B cell (primary cell): ENCODE measurements around the gene TDRD12. TPM values are rescaled to one million over a fixed set of nuclear protein-coding genes. Genes with fewer than 3 reads are reported as not detected.
"Not testable (repeated sequence)": the region's sequence is repeated elsewhere in the genome, so short reads cannot be mapped to it uniquely, and the experiment has no call there.

ENCODE experiments used
- ATAC-seq: fragments of 200-7000 bp; cut with Tn5 transposase; one replicate; pipeline ENCODE4 v1.10.0; 2021; ENCODE audit warnings: low read depth, mild to moderate bottlenecking, moderate number of reproducible peaks, moderate library complexity
- CTCF ChIA-PET: fragments of 350-600 bp; sonication (Branson Sonifier 250); formaldehyde crosslinking; loops from one replicate; lab custom pipeline; 2021; ENCODE audit warnings: antibody characterized with exemption, inconsistent platforms; lab: Charles Lee
- POLR2A ChIA-PET: fragments of 350-600 bp; sonication (Branson Sonifier 250); formaldehyde crosslinking; loops from one replicate; lab custom pipeline; 2021; ENCODE audit warnings: antibody characterized with exemption; lab: Charles Lee
- DNase-seq: peaks from one replicate; pipeline ENCODE4 v3.0.0; 2013
- H2AFZ ChIP-seq: 2 replicates; pipeline ENCODE4 v1.6.1; 2012; ENCODE audit warnings: mild to moderate bottlenecking, low read depth, low read length; ENCODE audit not compliant: insufficient read depth, poor library complexity, severe bottlenecking
- H3K27ac ChIP-seq, 2 donors: 1 replicate in 1 of 2; 2 replicates in 1 of 2; pipeline ENCODE4 v1.5.1; 2012 to 2013; ENCODE audit warnings: low read length in 2 of 2, mild to moderate bottlenecking in 2 of 2, moderate library complexity in 1 of 2
- H3K27me3 ChIP-seq, 4 experiments: fragments of 200-600 bp in 1 of 4; sonication (generic) in 1 of 4; replicated peaks in 1 of 4; 1 replicate in 2 of 4; 2 replicates in 2 of 4; pipeline versions ENCODE4 v1.6.1 to v1.7.0; 2013 to 2016; ENCODE audit warnings: low read length in 3 of 4, mild to moderate bottlenecking in 2 of 4, mixed read lengths in 1 of 4, moderate library complexity in 1 of 4; ENCODE audit not compliant: insufficient read depth in 4 of 4, control insufficient read depth in 3 of 4; ENCODE audit errors: control extremely low read depth in 1 of 4
- H3K36me3 ChIP-seq, 2 experiments: replicated peaks in 1 of 2; 1 replicate in 1 of 2; 2 replicates in 1 of 2; pipeline versions ENCODE4 v1.6.1 to v1.7.1; 2013; ENCODE audit warnings: low read length in 1 of 2; ENCODE audit not compliant: insufficient read depth in 2 of 2, control insufficient read depth in 1 of 2; ENCODE audit errors: control extremely low read depth in 1 of 2, extremely low read depth in 1 of 2
- H3K4me1 ChIP-seq, 2 donors: fragments of 200-600 bp in 1 of 2; sonication (generic) in 1 of 2; 1 replicate in 1 of 2; 2 replicates in 1 of 2; pipeline versions ENCODE4 v1.5.1 to v1.6.1; 2013 to 2017; ENCODE audit warnings: low read length in 2 of 2; ENCODE audit not compliant: control insufficient read depth in 2 of 2, insufficient read depth in 2 of 2
- H3K4me2 ChIP-seq: replicated peaks from 2 replicates; pipeline ENCODE3; 2012; ENCODE audit warnings: mild to moderate bottlenecking, low read depth, low read length; ENCODE audit not compliant: poor library complexity, severe bottlenecking
- H3K4me3 ChIP-seq, 5 experiments: fragments of 200-600 bp in 1 of 5; sonication (generic) in 1 of 5; 1 replicate in 3 of 5; 2 replicates in 2 of 5; pipeline versions ENCODE4 v1.5.1 to v1.7.0; 2011 to 2016; ENCODE audit warnings: low read length in 4 of 5, mild to moderate bottlenecking in 4 of 5, low read depth in 2 of 5, control low read depth in 1 of 5, moderate library complexity in 1 of 5; ENCODE audit not compliant: insufficient read depth in 1 of 5; ENCODE audit errors: control extremely low read depth in 1 of 5, extremely low read depth in 1 of 5
- H3K79me2 ChIP-seq: fragments of 200-600 bp; sonication (generic); one replicate; pipeline ENCODE4 v1.6.0; 2016; ENCODE audit warnings: low read length; ENCODE audit not compliant: control insufficient read depth, insufficient read depth
- H3K9ac ChIP-seq: fragments of 200-600 bp; sonication (generic); 2 replicates; pipeline ENCODE4 v1.6.1; 2017; ENCODE audit warnings: mild to moderate bottlenecking, low read length, moderate library complexity
- H3K9me3 ChIP-seq, 3 donors: one replicate each; pipeline versions ENCODE4 v1.6.1 to v1.7.1; 2013; ENCODE audit warnings: low read length in 2 of 3; ENCODE audit not compliant: control insufficient read depth in 2 of 3, insufficient read depth in 1 of 3; ENCODE audit errors: control extremely low read depth in 1 of 3
- H4K20me1 ChIP-seq: 2 replicates; pipeline ENCODE4 v1.6.0; 2012; ENCODE audit warnings: mild to moderate bottlenecking, low read length; ENCODE audit not compliant: insufficient read depth, control insufficient read depth, poor library complexity, severe bottlenecking
- H3K27ac Mint-ChIP-seq: one replicate; pipeline ENCODE4 v1.8.0; 2021; ENCODE audit warnings: mixed read lengths
- H3K27me3 Mint-ChIP-seq: one replicate; pipeline ENCODE4 v1.8.0; 2021; ENCODE audit warnings: mixed read lengths
- H3K4me1 Mint-ChIP-seq: one replicate; pipeline ENCODE4 v1.8.0; 2021; ENCODE audit warnings: mixed read lengths
- H3K4me3 Mint-ChIP-seq: one replicate; pipeline ENCODE4 v1.8.0; 2021; ENCODE audit warnings: mixed read lengths
- H3K9me3 Mint-ChIP-seq: one replicate; pipeline ENCODE4 v1.8.0; 2022; ENCODE audit warnings: mixed read lengths; ENCODE audit not compliant: insufficient read depth
- WGBS: methylation state at CpG from one replicate; pipeline ENCODE4 v1.1.5; 2013; ENCODE audit warnings: missing lambda C conversion rate; ENCODE audit not compliant: insufficient coverage; 5-methylcytosine and 5-hydroxymethylcytosine counted together
- intact Hi-C: fragments of 100-400 bp; cut with micrococcal nuclease; formaldehyde crosslinking; loops from one replicate; pipeline ENCODE4 v1.10.0; 2022
- polyA plus RNA-seq: library from polyadenylated mRNA; depleted of rRNA; stranded (reverse); fragments of >200 nt; gene quantifications from 2 replicates; pipeline ENCODE4 v1.2.3, GENCODE V29; 2012
- total RNA-seq, 2 donors: library from RNA; stranded (reverse); fragments of 120-200 nt in 1 of 2; gene quantifications; 1 replicate in 1 of 2; 2 replicates in 1 of 2; pipeline versions ENCODE4 v1.2.3 to v1.2.4, GENCODE V29; 2013 to 2022

TDRD12 gene
- total and polyA plus RNA-seq, 2 donors (not counting 1 experiment from before 2014, with no cell fraction given) = 0.30 to 1.1 TPM

DNA sequence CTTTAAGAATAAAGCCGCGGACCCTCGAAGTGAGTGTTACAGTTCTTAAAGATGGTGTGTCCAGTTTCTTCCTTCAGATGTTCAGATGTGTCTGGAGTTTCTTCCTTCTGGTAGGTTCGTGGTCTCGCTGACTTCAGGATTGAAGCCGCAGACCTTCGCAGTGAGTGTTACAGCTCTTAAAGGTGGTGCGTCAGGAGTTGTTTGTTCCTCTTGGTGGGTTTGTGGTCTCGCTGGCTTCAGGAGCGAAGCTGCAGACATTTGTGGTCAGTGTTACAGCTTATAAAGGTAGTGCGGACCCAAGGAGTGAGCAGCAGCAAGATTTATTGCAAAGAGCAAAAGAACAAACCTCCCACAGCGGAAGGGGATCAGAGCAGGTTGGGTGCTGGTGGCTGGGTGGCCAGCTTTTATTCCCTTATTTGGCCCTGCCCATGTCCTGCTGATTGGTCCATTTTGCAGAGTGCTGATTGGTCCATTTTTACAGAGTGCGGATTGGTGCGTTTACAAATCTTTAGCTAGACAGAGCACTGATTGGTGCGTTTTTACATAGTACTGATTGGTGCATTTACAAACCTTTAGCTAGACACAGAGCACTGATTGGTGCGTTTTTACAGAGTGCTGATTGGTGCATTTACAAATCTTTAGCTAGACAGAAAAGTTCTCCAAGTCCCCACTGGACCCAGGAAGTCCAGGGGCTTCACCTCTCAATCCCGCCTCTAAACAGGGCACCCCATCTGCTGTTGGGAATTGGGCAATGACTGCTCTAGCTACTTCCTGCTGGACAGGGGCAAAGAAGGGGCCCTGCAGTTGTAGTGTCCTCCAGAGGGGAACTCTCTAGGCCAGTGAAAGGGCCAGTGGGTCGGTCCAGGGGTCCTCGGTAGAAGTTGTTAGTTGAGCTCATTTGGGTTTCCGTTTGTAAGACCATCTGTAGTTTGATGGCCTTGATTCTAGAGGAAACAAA, 26.1 kb upstream of the TDRD12 start:
- H3K4me1 ChIP-seq = peaks cover 19 to 31% of the 10 kb centered on the region in 2 donors
- ATAC-seq, H2AFZ ChIP-seq, POLR2A ChIA-PET, H3K27me3 ChIP-seq, CTCF ChIA-PET, H3K9me3 Mint-ChIP-seq, H3K36me3 ChIP-seq, H3K27me3 Mint-ChIP-seq, H3K9me3 ChIP-seq, H3K27ac ChIP-seq: not testable (repeated sequence)
- H3K4me3 Mint-ChIP-seq = peak overlapping the region; percentile 91
- intact Hi-C loops = loop anchor here (2.0 to 5.0 kb wide), 2 partner anchors 111 to 279 kb away; partner anchors contain the start of genes FAAP24 and PDCD5
- H3K4me2 ChIP-seq = peak overlapping the region; percentile 89
- H3K4me3 ChIP-seq = peak overlapping the region in 4 of 5 experiments; percentile 52 to 77 (median 68)
- peak overlapping the region; percentile 74 for H3K9ac ChIP-seq
- H3K4me1 Mint-ChIP-seq = peaks cover 48% of the 10 kb centered on the region
- WGBS = 71% methylated on average over 13 of the region's 20 CpGs
- DNase-seq = peak; percentile 25
- peaks cover 15% of the 10 kb centered on the region for H4K20me1 ChIP-seq
- H3K79me2 ChIP-seq = peaks cover 47% of the 10 kb centered on the region
- H3K27ac Mint-ChIP-seq = peak overlapping the region; percentile 85

GRCh38 chr19:32694316-32694715, 25.3 kb upstream of the TDRD12 start:
- Histone ChIP-seq H4K20me1 (peaks cover 15% of the 10 kb centered on the region), H3K79me2 (peaks cover 49% of the 10 kb centered on the region), H3K4me1 (peaks cover 19 to 31% of the 10 kb centered on the region in 2 donors)
- H3K27me3 ChIP-seq, DNase-seq, H3K27ac ChIP-seq, H3K4me2 ChIP-seq, H3K4me3 ChIP-seq, H2AFZ ChIP-seq, H3K9me3 Mint-ChIP-seq, ATAC-seq, H3K27me3 Mint-ChIP-seq, POLR2A ChIA-PET, CTCF ChIA-PET, H3K36me3 ChIP-seq, H3K9ac ChIP-seq, H3K9me3 ChIP-seq: not testable (repeated sequence)
- 93% methylated on average over 1 of the region's 2 CpGs for WGBS
- H3K4me3 Mint-ChIP-seq = peak overlapping the region; percentile 91
- peak overlapping the region; percentile 15 for H3K27ac Mint-ChIP-seq
- intact Hi-C loops = loop anchor here (5.0 kb wide), 1 partner anchor 112 kb away; the partner anchor contains the start of gene PDCD5
- H3K4me1 Mint-ChIP-seq = peaks cover 48% of the 10 kb centered on the region

GRCh38 chr19:32694851-32695250, 24.7 kb upstream of the TDRD12 start:
- H3K36me3 ChIP-seq, CTCF ChIA-PET, H3K27me3 Mint-ChIP-seq, H3K27me3 ChIP-seq, H3K9me3 Mint-ChIP-seq, H3K9ac ChIP-seq, H3K9me3 ChIP-seq, H3K4me3 ChIP-seq, H3K27ac Mint-ChIP-seq, POLR2A ChIA-PET, DNase-seq, ATAC-seq, H2AFZ ChIP-seq, H3K27ac ChIP-seq, H3K4me2 ChIP-seq: not testable (repeated sequence)
- Histone ChIP-seq H3K4me1 (peaks cover 19 to 31% of the 10 kb centered on the region in 2 donors), H3K79me2 (peaks cover 47% of the 10 kb centered on the region), H4K20me1 (peaks cover 15% of the 10 kb centered on the region)
- intact Hi-C loops = loop anchor here (5.0 kb wide), 1 partner anchor 113 kb away; the partner anchor contains the start of gene PDCD5
- WGBS = 83% methylated on average over 1 of the region's 2 CpGs
- Mint-ChIP-seq H3K4me1 (peaks cover 47% of the 10 kb centered on the region), H3K4me3 (peak overlapping the region; percentile 53)
